Amygdala (tissue), 56 donors: ENCODE data around the gene WWOX.
"Not testable (repeated sequence)": the region's sequence is repeated elsewhere in the genome, so short reads cannot be mapped to it uniquely, and the experiment has no call there.

Source experiments
- DNase-seq, 56 donors: peaks; one replicate each; lab custom pipeline; 2025; lab: John Stamatoyannopoulos, UW

The WWOX gene

GRCh38 chr16:79217375-79218011, 1118.0 kb downstream of the WWOX start:
- DNase-seq: no peak

- DNase-seq: no peak
Observed at GRCh38 chr16:79218351-79218750, 1118.9 kb downstream of the WWOX start.

DNA sequence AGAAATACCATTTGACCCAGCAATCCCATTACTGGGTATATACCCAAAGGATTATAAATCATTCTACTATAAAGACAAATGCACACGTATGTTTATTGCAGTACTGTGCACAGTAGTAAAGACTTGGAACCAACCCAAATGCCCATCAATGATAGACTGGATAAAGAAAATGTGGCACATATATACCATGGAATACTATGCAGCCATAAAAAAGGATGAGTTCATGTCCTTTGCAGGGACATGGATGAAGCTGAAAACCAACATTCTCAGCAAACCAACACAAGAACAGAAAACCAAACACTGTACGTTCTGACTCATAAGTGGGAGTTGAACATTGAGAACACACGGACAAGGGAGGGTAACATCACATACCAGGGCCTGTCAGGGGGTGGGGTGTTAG, 1126.5 kb downstream of the WWOX start:
- not testable (repeated sequence) for DNase-seq

- no peak for DNase-seq
Observed at GRCh38 chr16:79229361-79229760, 1129.9 kb downstream of the WWOX start.

- DNase-seq: not testable (repeated sequence)
Observed at GRCh38 chr16:79245700-79246099, 1146.2 kb downstream of the WWOX start.

DNA sequence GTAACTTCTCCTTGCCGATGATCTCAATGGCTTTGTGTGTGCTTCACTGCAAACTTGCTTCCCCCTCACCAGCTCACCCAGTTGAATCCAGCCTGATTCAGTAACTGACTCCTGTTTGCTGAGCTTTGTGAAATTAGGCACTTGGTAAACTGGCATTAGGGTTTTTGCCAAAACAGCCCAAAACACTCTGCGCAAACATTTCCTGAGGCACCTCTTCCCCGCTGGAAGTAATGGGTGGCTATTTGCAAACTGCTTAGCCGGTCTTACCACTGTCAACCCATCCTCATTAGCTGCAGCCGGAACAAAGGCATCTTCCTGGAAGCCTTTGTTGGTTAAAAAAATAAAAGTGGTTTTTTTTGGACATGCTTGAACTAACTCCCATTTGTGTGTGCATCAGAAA, 1147.9 kb downstream of the WWOX start:
- no peak for DNase-seq

- no peak for DNase-seq
Observed at GRCh38 chr16:79248351-79248750, 1148.9 kb downstream of the WWOX start.

DNA sequence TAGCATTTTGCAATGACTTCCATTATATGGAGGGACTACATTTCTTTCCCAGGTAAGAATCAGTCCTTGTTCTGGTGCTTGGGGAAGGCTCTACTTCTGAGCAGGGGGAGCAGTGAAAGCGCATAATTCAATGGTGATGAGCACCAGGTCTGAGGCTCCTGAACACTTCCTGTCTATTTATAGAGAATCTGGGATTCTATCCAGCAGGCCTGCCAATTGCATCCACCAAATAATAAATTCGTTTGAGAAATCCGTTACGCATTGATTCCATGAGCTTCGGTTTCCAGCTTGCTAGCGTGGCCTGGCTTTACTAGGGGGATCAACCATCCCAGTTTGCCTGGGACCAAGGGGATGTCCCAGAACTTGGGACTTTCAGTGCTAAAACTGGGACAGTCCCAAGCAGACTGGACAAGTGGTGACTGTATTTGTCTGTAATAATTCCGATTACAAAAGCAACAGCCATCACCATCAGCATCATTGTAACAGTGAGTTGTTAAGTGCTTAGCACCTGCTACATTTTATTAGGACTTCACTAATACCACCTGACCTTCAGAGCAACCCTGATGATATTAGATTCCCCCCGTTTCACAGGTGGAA, 1151.1 kb downstream of the WWOX start:
- DNase-seq: no peak

GRCh38 chr16:79253100-79253631, 1153.7 kb downstream of the WWOX start:
- peak in 11 of 56 donors; percentile 4 to 43 (median 10) for DNase-seq

DNA sequence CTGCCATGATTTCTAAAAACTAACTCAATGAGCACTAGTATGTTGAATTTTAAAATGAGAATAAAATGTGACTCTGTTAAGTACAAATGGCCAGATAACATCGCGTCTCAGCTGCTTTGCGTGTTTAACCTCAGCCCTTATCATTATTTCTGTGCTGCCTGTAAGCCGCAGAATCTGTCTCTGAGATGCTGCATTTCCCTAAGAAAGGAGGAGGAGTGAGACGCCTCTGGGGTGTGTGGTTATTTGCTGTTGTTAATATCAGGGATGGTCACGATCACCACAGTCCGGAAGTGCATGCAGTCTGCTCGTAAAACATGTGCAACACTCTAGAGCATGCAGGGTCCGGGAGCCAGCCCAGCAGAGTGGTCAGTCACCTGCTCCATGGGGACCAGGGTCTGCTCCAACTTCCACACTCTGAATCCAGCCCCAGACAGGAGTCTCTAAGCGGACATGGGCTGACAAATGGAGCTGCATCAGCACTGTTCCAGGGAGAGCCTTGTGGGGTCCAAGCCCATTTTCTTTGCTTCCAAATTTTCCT, 1158.6 kb downstream of the WWOX start:
- DNase-seq: no peak

GRCh38 chr16:79260890-79261289, 1161.4 kb downstream of the WWOX start:
- not testable (repeated sequence) for DNase-seq

- DNase-seq: peak in 11 of 56 donors; percentile 2 to 48 (median 13)
Observed at GRCh38 chr16:79261481-79261940, 1162.1 kb downstream of the WWOX start.

DNA sequence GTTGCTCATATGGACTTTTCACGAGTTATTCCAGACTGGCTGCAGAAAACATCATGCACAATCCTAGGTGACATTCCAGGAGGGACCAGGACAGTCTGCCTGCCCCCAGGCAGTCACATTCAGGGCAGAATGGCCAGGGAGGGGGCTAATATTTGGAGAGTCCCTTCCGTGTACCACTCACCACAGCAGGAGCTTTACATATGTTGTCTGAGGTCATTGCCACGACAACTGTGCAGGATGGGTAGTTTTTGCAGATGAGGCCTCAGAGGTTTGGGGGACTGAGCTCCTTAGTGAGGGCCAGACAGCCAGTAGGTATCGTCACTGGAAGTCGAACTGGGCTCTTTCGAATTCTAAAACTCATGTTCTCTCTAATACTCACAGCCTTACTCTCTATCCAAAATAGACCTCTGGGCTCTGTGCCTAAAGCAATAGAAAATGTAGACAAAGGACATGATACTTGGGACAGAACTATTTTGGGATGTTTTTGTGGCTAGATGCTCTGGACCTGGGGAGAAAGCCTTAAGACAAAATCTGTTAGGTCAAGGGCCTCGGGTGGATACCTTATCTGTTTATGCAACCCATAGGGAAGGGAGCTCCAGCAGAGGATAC, 1162.6 kb downstream of the WWOX start:
- no peak for DNase-seq
